Measurements from ENCODE around the gene KCNC4. TPM values are rescaled to one million over a fixed set of nuclear protein-coding genes. Genes with fewer than 3 reads are reported as not detected.

Gene KCNC4
- total RNA-seq = 2.1 and 3.6 TPM in 2 replicates

GRCh38 chr1:110209715-110210603 lies at the start of gene KCNC4:
TSS of gene KCNC4 (plus strand) at chr1:110210314. CDS start at chr1:110211500, 1,186 bp downstream.

Other genes with a start within 250 kb of the KCNC4 start
- 47.1 and 48.1 TPM in 2 replicates for gene AHCYL1, start 225.5 kb upstream of the KCNC4 start, total RNA-seq
- gene STRIP1, start 175.7 kb upstream of the KCNC4 start, total RNA-seq = 44.0 and 53.5 TPM in 2 replicates
- gene ALX3, start 139.6 kb upstream of the KCNC4 start, total RNA-seq = not detected in 2 replicates
- gene UBL4B, start 97.9 kb upstream of the KCNC4 start, total RNA-seq = under 0.01 and 0.09 TPM in 2 replicates
- 0.09 and 0.16 TPM in 2 replicates for gene SLC6A17, start 59.8 kb upstream of the KCNC4 start, total RNA-seq
- 22.1 and 27.2 TPM in 2 replicates for gene RBM15, start 129.1 kb downstream of the KCNC4 start, total RNA-seq
- 47.1 and 119 TPM in 2 replicates for gene SLC16A4, start 180.7 kb downstream of the KCNC4 start, total RNA-seq
- 63.8 and 81.0 TPM in 2 replicates for gene LAMTOR5, start 197.4 kb downstream of the KCNC4 start, total RNA-seq
- not detected in 2 replicates for gene PROK1, start 240.8 kb downstream of the KCNC4 start, total RNA-seq